RWPE2 (cell line): Measurements from ENCODE around the gene HHATL.

Source experiments
- ATAC-seq: fragments of 200-7000 bp; cut with Tn5 transposase; 3 replicates; pipeline ENCODE4 v1.9.1; 2021; ENCODE audit warnings: low read depth
- DNase-seq: peaks from one replicate; pipeline ENCODE4 v3.0.0-alpha.2; 2020; ENCODE audit warnings: low spot score
- H3K27ac ChIP-seq: fragments of 450-650 bp; 2 replicates; pipeline ENCODE4 v1.5.1; 2017; ENCODE audit warnings: mild to moderate bottlenecking; ENCODE audit not compliant: poor library complexity, severe bottlenecking
- H3K27me3 ChIP-seq: fragments of 250-450 bp; sonication (Bioruptor Pico); 2 replicates; pipeline ENCODE4 v1.5.1; 2021; ENCODE audit warnings: mild to moderate bottlenecking, moderate library complexity; ENCODE audit not compliant: insufficient read depth, poor library complexity, severe bottlenecking
- H3K36me3 ChIP-seq: fragments of 250-450 bp; sonication (Bioruptor Pico); 2 replicates; pipeline ENCODE4 v1.5.1; 2020; ENCODE audit warnings: low read depth, mild to moderate bottlenecking, moderate library complexity
- H3K4me1 ChIP-seq: fragments of 250-450 bp; sonication (Bioruptor Pico); 2 replicates; pipeline ENCODE4 v1.5.1; 2021; ENCODE audit warnings: mild to moderate bottlenecking, moderate library complexity; ENCODE audit not compliant: insufficient read depth, poor library complexity, severe bottlenecking
- H3K4me3 ChIP-seq: fragments of 250-450 bp; sonication (Bioruptor Pico); 2 replicates; pipeline ENCODE4 v1.5.1; 2021; ENCODE audit warnings: mild to moderate bottlenecking, moderate library complexity; ENCODE audit not compliant: severe bottlenecking
- H3K9me3 ChIP-seq: fragments of 250-450 bp; sonication (Bioruptor Pico); 2 replicates; pipeline ENCODE4 v1.5.1; 2021; ENCODE audit warnings: mild to moderate bottlenecking, moderate library complexity; ENCODE audit not compliant: severe bottlenecking
- TF ChIP-seq, protein P1 (sequence below): fragments of 450-650 bp; IDR thresholded peaks from one replicate; pipeline ENCODE4 v1.5.1; 2017; ENCODE audit warnings: mild to moderate bottlenecking, moderate library complexity; ENCODE audit not compliant: poor library complexity, severe bottlenecking

HHATL gene

DNA sequence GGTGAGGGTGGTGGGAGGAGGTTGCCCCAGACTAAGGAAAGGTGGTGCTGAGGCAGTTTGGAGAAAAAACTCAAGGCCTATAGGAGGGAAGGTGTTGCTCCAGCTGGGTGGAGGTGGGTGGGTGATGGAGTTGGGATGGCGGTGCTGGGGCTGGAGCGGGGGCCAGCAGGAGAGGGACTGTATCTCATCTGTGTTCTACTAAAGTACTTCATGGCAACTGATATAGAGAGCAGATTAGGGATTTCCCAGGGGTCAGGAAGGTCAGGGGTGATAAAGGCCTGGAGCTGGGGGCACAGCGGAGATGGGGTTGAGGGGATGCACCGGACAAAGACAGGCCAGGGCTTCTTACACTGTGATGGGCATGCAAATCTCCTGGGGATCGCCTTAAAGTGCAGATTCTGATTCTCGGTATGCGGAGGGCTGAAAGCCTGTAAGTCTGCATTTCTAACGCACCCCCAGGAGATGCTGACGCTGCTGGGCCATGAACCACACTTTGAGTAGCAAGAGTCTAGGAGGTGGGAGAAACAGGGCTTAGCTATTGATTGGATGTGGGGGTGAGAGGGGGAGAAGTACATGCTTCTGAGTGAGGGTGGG is 13.1 kb downstream of the HHATL start:
- H3K27me3 ChIP-seq, result peaks cover 19% of the 10 kb centered on the region
- no peak overlapping the region for H3K27ac ChIP-seq
- H3K36me3 ChIP-seq, result no peaks in the 10 kb centered on the region
- TF ChIP-seq, protein P1, sequence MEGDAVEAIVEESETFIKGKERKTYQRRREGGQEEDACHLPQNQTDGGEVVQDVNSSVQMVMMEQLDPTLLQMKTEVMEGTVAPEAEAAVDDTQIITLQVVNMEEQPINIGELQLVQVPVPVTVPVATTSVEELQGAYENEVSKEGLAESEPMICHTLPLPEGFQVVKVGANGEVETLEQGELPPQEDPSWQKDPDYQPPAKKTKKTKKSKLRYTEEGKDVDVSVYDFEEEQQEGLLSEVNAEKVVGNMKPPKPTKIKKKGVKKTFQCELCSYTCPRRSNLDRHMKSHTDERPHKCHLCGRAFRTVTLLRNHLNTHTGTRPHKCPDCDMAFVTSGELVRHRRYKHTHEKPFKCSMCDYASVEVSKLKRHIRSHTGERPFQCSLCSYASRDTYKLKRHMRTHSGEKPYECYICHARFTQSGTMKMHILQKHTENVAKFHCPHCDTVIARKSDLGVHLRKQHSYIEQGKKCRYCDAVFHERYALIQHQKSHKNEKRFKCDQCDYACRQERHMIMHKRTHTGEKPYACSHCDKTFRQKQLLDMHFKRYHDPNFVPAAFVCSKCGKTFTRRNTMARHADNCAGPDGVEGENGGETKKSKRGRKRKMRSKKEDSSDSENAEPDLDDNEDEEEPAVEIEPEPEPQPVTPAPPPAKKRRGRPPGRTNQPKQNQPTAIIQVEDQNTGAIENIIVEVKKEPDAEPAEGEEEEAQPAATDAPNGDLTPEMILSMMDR, result no peak
- peaks cover under 1% of the 10 kb centered on the region for H3K4me1 ChIP-seq
- peak; percentile 14 for DNase-seq
- no peak overlapping the region for H3K4me3 ChIP-seq
- no peak for ATAC-seq
- H3K9me3 ChIP-seq, result no peaks in the 10 kb centered on the region

DNA sequence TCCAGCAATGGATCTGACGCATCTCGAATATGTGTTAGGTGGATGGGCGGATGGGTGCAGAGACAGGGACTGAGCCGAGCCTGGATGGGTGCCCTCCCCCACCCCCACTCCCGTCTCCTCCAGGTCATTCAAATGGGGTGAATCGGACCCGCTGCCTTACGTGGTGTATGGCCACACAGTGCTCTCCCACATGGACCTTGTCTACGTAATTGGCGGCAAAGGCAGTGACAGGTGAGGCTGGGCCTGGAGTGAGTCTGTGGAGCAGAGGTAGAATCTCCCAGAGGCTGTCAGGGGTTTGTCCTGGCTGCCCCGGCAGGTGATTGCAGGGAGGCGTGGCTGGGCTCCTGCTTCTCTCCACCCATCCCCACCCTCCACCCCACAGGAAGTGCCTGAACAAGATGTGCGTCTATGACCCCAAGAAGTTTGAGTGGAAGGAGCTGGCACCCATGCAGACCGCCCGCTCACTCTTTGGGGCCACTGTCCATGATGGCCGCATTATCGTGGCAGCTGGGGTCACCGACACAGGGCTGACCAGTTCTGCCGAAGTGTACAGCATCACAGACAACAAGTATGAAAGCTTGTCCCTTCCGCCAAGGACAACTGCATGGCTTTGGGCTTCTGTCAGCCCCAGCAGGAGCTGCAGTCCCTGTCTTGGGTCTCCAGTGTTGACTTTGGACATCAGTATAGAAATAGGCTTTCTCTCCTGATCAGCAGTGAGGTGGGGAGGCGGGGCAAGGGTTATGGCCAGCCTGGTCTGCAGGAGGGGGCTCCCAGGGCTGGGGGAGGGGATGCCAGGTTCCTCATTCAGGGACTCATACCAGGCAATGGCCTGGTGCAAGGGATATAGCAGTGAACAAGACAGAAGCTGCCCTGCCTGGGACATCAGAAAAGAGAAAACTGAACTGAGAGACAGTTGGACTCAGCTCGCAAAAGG is 13.8 kb downstream of the HHATL start:
- Histone ChIP-seq H3K36me3 (no peaks in the 10 kb centered on the region), H3K4me3 (no peak overlapping the region), H3K27me3 (peaks cover 19% of the 10 kb centered on the region), H3K9me3 (no peaks in the 10 kb centered on the region), H3K4me1 (peaks cover 4% of the 10 kb centered on the region), H3K27ac (no peak overlapping the region)
- TF ChIP-seq, protein P1, result no peak
- peak; percentile 31 for DNase-seq
- no peak for ATAC-seq

DNA sequence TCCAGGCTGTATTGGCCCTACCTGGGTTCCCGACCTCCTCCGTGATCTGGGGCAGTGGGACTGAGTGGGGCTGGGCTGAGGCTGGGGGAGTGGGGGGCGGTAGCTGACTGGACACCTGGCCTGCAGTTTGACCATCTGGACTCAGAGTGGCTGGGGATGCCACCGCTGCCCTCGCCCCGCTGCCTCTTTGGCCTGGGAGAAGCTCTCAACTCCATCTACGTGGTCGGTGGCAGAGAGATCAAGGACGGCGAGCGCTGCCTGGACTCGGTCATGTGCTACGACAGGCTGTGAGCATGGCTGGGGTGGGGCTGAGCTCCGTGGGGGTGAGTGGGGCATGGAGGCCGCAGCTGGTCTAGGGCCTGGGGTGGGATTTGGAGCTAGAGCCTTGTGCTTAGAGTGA is 14.6 kb downstream of the HHATL start:
- Histone ChIP-seq H3K9me3 (no peaks in the 10 kb centered on the region), H3K27me3 (peaks cover 19% of the 10 kb centered on the region), H3K36me3 (no peaks in the 10 kb centered on the region), H3K4me1 (peaks cover 4% of the 10 kb centered on the region), H3K27ac (no peak overlapping the region), H3K4me3 (no peak overlapping the region)
- DNase-seq (peak; percentile 56), ATAC-seq (no peak)
- TF ChIP-seq, protein P1, result no peak

- peak; percentile 43 for DNase-seq
- Histone ChIP-seq H3K4me3 (no peak overlapping the region), H3K36me3 (no peaks in the 10 kb centered on the region), H3K9me3 (no peaks in the 10 kb centered on the region), H3K27me3 (peaks cover 19% of the 10 kb centered on the region), H3K4me1 (peaks cover 4% of the 10 kb centered on the region), H3K27ac (no peak overlapping the region)
- no peak for ATAC-seq
- TF ChIP-seq, protein P1, result no peak
Observed at GRCh38 chr3:42686832-42687650, 15.6 kb downstream of the HHATL start.
